Osteoblast (primary cell): ENCODE data around the gene MRC1. TPM values are rescaled to one million over a fixed set of nuclear protein-coding genes. Genes with fewer than 3 reads are reported as not detected.

Experiments used
- DNase-seq: peaks from one replicate; pipeline ENCODE4 v3.0.0; 2011; ENCODE audit warnings: low spot score, mixed read lengths; ENCODE audit not compliant: insufficient read length; ENCODE audit errors: missing footprints
- H2AFZ ChIP-seq: 2 replicates; pipeline ENCODE4 v1.6.0; 2011; ENCODE audit warnings: mild to moderate bottlenecking, low read length
- H3K27ac ChIP-seq: 2 replicates; pipeline ENCODE4 v1.5.1; 2011; ENCODE audit warnings: mild to moderate bottlenecking, low read depth, low read length, moderate library complexity
- H3K27me3 ChIP-seq: 2 replicates; pipeline ENCODE4 v1.6.0; 2012; ENCODE audit warnings: mild to moderate bottlenecking, control low read depth, inconsistent platforms, low read length, moderate library complexity; ENCODE audit not compliant: insufficient read depth
- H3K36me3 ChIP-seq: 2 replicates; pipeline ENCODE4 v1.5.1; 2011; ENCODE audit warnings: mild to moderate bottlenecking, low read length, control low read depth, moderate library complexity; ENCODE audit not compliant: insufficient read depth
- H3K4me1 ChIP-seq: 2 replicates; pipeline ENCODE4 v1.5.1; 2011; ENCODE audit warnings: mild to moderate bottlenecking, low read length, control low read depth, moderate library complexity; ENCODE audit not compliant: insufficient read depth
- H3K4me2 ChIP-seq: 2 replicates; pipeline ENCODE4 v1.6.0; 2011; ENCODE audit warnings: mild to moderate bottlenecking, low read length; ENCODE audit not compliant: insufficient read depth
- H3K4me3 ChIP-seq: fragments of 200-600 bp; sonication (generic); 3 replicates; pipeline ENCODE4 v1.5.1; 2012; ENCODE audit warnings: mild to moderate bottlenecking, low read length, inconsistent platforms; ENCODE audit not compliant: insufficient read depth
- H3K79me2 ChIP-seq: 2 replicates; pipeline ENCODE4 v1.6.0; 2012; ENCODE audit warnings: mild to moderate bottlenecking, low read length, control low read depth, inconsistent platforms; ENCODE audit not compliant: insufficient read depth
- H3K9me3 ChIP-seq: 2 replicates; pipeline ENCODE4 v1.5.1; 2011; ENCODE audit warnings: low read depth, low read length, control low read depth
- H4K20me1 ChIP-seq: 2 replicates; pipeline ENCODE4 v1.6.0; 2012; ENCODE audit warnings: mild to moderate bottlenecking, low read length, control low read depth; ENCODE audit not compliant: insufficient read depth
- total RNA-seq: library from RNA; depleted of rRNA; stranded (reverse); fragments of >200 nt; gene quantifications from 2 replicates; pipeline ENCODE4 v1.2.3, GENCODE V29; 2012
- TF ChIP-seq, protein P1 (sequence below): IDR thresholded peaks from 2 replicates; pipeline ENCODE4 v1.5.1; 2011; ENCODE audit warnings: mild to moderate bottlenecking, low read depth, low read length, moderate library complexity; ENCODE audit errors: extremely low read depth

The MRC1 gene
- total RNA-seq, 1 donor, result 0.36 TPM

DNA sequence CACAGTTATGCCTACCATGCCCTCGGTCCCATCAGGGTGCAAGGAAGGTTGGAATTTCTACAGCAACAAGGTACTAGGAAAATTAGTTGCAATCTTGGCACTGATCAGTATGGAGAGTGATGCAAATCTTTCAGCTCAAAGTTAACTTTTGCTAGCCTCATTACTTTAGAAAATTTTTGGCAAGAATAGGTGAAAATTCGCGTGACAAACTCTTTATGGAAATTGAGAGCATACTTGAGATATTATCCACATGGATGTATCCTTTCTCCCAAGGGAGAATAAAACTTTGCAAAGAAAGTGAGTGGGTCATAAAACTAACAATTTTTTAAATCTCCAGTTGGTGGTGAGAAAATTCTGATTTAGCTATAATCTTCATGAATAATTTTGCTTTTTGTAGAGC, 71.5 kb downstream of the MRC1 start:
- peak; percentile 63 for DNase-seq
- TF ChIP-seq, protein P1, sequence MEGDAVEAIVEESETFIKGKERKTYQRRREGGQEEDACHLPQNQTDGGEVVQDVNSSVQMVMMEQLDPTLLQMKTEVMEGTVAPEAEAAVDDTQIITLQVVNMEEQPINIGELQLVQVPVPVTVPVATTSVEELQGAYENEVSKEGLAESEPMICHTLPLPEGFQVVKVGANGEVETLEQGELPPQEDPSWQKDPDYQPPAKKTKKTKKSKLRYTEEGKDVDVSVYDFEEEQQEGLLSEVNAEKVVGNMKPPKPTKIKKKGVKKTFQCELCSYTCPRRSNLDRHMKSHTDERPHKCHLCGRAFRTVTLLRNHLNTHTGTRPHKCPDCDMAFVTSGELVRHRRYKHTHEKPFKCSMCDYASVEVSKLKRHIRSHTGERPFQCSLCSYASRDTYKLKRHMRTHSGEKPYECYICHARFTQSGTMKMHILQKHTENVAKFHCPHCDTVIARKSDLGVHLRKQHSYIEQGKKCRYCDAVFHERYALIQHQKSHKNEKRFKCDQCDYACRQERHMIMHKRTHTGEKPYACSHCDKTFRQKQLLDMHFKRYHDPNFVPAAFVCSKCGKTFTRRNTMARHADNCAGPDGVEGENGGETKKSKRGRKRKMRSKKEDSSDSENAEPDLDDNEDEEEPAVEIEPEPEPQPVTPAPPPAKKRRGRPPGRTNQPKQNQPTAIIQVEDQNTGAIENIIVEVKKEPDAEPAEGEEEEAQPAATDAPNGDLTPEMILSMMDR, result no peak
- H3K79me2 ChIP-seq, result no peaks in the 10 kb centered on the region
- H3K4me1 ChIP-seq, result peaks cover 6% of the 10 kb centered on the region
- no peak overlapping the region for H3K4me3 ChIP-seq
- no peaks in the 10 kb centered on the region for H4K20me1 ChIP-seq
- H2AFZ ChIP-seq, result no peak overlapping the region
- H3K9me3 ChIP-seq, result no peaks in the 10 kb centered on the region
- no peaks in the 10 kb centered on the region for H3K27me3 ChIP-seq
- H3K27ac ChIP-seq, result peak overlapping the region; percentile 11
- peak overlapping the region; percentile 14 for H3K4me2 ChIP-seq
- H3K36me3 ChIP-seq, result no peaks in the 10 kb centered on the region

DNA sequence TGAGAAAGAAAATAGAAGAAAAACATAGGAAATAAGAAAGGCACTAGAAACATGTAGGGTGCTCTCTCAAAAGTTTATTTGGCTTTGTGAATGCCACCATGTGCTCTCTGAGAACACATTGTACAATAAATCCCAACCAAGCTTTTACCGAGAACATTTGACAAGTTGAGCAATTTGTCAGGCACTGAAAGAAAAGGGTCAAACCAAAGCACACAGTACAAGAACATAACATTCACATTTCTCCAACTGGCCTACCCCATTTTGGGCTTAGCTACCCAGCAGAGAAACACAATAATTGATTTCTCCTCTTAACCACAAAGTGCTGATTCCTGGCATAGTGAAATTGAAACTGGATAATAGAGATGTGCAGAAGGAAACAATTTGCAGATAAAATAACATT, 73.4 kb downstream of the MRC1 start:
- Histone ChIP-seq H3K79me2 (no peaks in the 10 kb centered on the region), H2AFZ (no peak overlapping the region), H3K4me2 (peak overlapping the region; percentile 16), H3K4me3 (no peak overlapping the region), H3K9me3 (no peaks in the 10 kb centered on the region), H3K27me3 (no peaks in the 10 kb centered on the region), H3K36me3 (no peaks in the 10 kb centered on the region), H4K20me1 (no peaks in the 10 kb centered on the region), H3K4me1 (peaks cover 6% of the 10 kb centered on the region), H3K27ac (no peak overlapping the region)
- TF ChIP-seq, protein P1, result no peak
- no peak for DNase-seq

DNA sequence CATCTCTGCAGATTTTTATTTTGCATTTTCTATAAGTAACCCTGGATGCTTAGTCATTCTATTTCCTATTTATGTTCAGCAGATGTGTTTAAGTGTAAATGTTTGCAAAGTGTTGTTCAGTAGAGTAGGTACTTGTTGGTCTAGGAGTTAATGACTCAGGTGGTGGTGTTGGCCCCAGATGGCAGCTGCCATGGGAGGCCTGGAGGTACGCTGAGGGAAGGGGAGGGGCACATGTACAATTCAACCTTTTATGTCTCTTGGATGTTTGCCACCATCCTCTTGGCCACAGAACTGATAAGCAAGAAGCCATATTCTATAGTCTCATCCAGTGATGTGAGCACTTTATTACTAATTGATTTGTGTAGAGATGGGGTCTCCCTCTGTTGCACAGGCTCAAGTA, 74.5 kb downstream of the MRC1 start:
- no peaks in the 10 kb centered on the region for H3K27me3 ChIP-seq

DNA sequence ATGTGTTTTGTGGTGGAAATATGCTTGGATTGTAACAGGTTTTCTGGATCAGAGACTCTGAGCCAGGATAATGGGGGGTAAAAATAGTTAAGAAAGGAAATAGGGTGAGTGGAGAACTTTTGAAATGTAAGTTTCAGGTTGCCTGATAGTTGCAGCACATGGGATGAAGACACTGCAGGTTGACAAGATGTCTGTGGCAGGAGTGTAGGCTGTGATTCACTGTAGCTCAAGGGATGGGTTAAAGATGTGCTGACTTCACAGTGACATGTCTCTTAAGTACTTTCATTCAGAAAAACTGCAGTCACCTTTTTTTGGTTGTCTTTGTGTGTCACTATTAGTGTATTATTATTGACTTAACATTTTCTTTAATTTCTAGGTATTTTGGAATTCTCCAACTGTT, 79.0 kb downstream of the MRC1 start:
- no peak overlapping the region for H3K27ac ChIP-seq
- no peak overlapping the region for H3K4me3 ChIP-seq
- H3K4me2 ChIP-seq, result no peak overlapping the region
- H3K9me3 ChIP-seq, result no peaks in the 10 kb centered on the region
- H4K20me1 ChIP-seq, result no peaks in the 10 kb centered on the region
- no peaks in the 10 kb centered on the region for H3K79me2 ChIP-seq
- TF ChIP-seq, protein P1, result no peak
- H3K36me3 ChIP-seq, result no peaks in the 10 kb centered on the region
- no peak overlapping the region for H2AFZ ChIP-seq
- no peak for DNase-seq
- no peaks in the 10 kb centered on the region for H3K4me1 ChIP-seq
- H3K27me3 ChIP-seq, result no peaks in the 10 kb centered on the region

More for the DNA sequence above, 74.5 kb downstream of the MRC1 start:
- Histone ChIP-seq H3K4me1 (peaks cover 6% of the 10 kb centered on the region), H3K4me2 (no peak overlapping the region), H4K20me1 (no peaks in the 10 kb centered on the region), H2AFZ (no peak overlapping the region), H3K79me2 (no peaks in the 10 kb centered on the region), H3K9me3 (no peaks in the 10 kb centered on the region), H3K27ac (no peak overlapping the region), H3K4me3 (no peak overlapping the region), H3K36me3 (no peaks in the 10 kb centered on the region)
- DNase-seq, result no peak
- TF ChIP-seq, protein P1, result no peak
